ENCODE measurements around the gene LINC00237. TPM values are rescaled to one million over a fixed set of nuclear protein-coding genes. Genes with fewer than 3 reads are reported as not detected.

The LINC00237 gene
- polyA plus RNA-seq, 1 donor = not detected

DNA sequence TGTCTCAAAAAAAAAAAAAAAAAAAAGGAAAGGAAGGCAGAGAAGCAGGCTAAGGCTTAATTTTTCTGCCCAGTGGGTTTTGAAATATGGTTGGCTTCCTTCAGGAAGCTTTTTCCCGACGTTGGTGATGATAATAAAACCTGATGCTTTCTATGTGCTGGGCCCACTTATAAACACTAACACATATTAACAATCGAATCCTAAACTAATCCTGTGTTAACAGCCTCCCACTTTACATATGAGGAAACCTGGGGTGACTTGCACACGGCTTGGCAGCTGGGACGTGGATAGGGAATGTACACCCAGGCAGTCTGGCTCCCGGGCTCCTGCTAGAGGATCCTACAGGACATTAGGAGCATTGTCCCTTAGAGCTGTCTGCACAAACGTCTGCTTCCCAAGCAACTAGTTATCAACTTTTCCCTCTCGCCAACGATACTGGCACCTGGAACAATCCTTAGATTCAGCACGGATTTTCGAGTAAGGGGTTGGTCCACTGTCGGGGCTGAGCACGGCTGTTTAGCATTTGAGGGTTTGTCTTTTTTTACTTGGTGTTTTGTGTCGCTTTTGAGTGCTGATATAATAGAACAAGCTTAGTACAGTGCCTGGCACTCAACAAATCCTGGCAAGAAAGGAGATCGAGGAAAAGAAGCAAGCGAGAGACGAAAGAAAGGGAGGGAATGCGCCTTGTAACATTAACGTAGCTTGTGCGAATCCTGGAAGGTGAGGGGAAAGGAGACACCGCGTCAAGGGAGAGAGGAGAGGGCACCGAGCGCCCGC, 19.1 kb upstream of the LINC00237 start:
- DNase-seq = no peak

DNA sequence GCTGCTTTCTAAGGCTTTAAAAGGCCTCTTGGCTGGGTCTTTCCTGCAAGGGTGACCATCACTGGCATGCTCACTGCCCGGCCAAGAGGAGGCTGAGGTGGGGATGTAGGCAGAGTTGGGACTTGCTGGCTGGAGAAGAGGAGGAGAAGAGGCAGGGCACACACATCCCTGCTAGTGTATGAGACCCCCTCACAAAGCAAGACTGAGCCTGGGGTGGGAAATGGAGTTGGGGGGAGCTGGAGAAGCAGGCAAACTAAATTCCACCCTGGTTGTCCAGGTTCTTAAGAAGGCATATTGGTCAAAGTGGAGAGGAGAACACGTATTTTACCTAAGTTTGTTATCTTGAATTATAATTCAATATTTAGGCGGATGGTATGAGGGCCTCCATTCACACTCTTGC, 18.0 kb upstream of the LINC00237 start:
- no peak for DNase-seq

DNA sequence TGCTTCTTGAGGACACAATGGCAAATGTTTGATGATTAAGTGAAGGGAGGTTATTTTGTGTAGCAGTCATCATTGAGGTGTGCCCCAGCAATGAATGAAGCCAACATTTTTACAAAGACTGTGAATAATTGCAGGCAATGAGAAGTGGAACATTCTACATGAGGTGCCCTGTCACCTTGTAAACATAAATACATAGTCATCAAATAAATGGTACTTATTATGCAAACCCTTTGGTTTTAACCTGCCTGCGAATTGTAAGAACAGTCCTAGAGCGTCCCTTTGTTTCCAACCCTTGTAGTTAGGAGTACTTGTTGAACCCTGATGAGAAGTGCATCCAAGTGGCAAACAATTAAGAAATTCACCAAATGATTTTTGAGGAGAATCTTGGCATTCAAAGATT, 12.6 kb upstream of the LINC00237 start:
- no peak for DNase-seq

DNA sequence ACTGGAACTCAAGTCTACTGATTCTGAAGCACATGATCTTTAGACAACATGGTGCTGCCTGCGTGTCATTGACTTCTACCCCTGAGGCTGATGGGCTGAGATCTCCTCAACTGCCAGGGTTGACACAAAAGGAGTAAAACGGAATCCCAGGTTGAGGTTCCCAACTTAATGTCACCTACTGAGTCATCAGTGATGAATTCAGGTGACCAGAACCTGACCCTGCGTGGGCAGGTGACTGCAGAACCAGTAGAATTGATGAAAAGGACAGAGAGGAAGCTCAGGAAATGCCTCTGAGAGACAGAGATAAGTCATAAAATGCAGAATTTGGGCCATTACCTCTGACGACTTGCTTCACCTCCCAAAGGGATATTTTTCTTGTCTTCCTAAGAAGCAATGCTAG, 12.0 kb upstream of the LINC00237 start:
- no peak for DNase-seq

DNA sequence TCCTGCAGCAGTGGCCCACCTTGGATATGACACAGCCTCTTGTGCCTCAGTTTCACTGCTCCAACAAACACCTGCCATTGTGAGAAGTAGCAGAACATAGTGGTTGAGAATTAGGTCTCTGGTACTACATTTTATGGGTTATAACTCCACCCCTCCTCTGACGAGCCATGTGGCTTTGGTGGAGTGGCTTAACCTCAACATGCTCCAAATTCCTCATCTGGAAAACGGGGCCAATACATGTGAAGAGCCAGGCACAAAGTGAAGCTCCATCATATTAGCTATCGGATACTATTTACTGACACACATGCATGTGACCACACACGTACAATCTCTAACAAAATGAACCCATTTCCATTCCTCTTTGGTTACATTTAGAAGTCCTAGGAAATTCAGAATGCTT, 11.4 kb upstream of the LINC00237 start:
- DNase-seq = no peak

DNA sequence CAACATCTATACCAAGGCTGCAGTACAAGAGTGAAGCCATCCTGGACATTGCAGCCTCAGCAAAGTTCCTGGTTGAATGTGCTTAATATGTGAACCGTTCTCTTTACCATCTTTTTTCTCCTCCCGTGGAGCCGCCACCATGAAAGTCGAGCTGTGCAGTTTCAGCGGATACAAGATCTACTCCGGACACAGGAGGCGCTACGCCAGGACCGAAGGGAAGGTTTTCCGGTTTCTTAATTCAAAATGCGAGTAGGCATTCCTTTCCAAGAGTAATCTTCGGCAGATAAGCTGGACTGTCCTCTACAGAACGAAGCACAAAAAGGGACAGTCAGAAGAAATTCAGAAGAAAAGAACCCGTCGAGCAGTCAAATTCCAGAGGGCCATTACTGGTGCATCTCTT, 8.4 kb upstream of the LINC00237 start:
- DNase-seq = no peak

DNA sequence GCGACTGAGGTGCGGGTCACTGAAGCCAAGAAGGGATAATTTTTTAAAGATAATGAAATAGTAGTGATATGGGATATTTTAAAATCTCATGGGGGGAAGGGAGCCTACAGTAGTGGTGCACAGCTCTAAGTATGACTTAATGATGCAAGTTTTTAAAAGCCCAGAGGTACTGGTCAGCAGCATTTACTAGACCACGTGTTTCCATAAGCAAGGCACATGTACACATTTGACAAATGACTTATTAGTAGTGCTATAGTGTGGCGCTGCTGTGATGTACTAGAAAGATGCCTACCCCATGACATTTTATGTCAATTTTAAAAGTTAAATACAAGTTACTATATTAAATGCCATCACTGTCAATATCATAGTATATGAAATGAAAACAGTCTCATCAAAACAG, 7.5 kb upstream of the LINC00237 start:
- no peak for DNase-seq

DNA sequence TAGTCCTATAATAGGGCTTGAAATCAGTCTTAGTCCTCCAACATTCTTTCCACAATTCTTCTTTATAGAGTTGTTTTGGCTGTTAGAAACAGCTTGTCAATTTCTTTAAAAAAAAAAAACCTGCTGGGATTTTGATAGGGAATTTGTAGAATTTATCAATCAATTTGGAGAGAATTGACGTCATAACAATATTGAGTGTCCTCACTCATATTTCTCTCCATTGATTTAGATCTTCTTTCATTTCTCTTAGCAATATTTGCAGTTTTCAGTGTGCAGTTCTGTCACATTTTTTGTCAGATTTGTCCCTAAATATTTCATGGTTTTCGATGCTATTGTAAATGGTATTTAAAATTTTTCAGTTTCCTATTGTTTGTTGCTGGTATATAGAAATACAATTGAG, 5.3 kb upstream of the LINC00237 start:
- no peak for DNase-seq

DNA sequence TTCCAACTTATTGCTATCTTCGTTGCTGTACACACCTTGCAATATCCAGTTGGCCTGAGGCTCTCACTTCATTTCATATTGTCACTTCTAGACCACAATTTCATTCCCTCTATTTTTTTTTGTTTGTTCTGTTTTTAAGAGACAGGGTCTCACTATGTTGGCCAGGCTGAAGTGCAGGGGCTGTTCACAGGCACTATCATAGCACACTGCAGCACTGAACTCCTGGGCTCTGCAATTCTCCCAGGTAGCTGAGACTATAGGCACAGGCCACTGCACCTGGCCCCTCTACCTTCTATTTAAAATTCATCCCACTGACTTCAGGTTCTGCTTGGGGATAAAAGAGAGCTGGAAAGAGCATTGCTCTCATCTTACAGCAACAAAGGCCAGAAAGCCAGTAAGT, 4.7 kb upstream of the LINC00237 start:
- no peak for DNase-seq

DNA sequence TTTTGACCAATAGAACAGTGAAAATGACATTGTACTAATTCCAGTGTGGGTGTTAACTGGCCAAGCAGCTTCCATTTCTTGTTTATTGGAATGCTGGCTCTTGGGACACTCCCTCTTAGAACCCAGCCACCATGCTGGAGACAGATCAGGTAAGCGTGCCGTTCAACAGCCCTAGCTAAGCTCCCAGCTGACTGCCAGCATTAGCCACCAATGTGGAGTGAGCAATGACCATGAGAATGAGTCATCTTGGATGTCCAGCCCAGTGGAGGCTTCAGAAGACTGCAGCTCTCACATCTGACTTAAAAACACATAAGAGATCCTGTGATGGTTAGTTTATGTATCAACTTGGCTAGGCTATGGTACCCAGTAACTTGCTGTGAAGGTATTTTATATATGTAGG, 3.0 kb upstream of the LINC00237 start:
- no peak for DNase-seq

DNA sequence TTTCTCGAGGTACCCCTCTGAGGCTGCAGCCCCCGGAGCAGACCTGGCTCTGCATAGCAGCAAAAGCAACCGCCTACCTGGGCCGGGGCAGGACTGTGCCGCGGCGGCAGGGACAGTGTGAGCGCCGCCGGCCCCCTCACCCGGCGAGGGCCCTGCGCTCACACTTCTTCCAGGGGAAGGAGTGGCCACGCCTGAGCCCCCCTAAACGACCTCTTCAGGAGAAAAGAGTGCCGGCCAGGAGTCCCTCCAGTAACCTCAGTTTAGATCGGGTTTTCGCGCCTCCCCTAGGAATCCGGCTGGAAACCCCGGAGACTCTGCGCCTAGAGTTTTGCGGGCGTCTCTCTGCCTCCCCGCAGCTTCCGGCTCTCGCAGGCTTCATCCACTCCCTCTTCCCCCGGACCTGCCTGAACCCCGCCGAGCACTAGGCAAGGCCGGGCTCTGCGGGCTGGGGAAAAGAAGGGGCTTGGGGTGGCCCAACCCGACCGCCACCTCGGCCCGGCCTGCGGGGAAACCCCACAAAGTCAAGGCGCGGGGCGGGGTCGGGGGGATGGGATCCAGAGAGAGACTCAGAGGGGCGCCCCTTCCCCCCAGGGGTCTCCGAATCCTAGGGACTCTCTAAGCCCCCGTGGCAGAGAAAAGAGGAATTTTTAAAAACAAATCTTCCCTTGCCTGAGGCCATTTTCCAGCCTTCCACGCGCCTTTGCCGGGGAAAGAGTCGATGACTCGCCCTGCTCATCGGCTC, 558 bp downstream of the LINC00237 start:
- no peak for DNase-seq

DNA sequence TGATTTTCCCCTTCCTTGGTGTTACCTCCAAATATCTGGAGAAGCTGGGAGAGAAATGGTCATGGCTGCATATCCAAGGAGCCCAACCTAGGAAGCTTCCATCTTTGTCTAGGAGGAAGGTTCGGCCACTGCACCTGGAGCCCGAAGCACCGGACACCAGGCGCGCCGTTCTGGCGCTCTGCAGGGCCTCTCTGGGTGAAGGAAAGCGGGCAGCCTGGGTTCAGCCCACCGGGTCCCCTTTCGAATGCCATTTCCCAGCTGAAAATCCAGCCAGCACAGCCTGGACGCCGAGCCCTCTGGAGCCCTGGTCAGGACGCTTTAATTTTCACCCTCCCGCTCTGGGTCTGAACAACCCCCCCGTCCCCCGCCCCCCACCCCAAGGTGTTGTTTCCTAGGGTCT, 1.2 kb downstream of the LINC00237 start:
- DNase-seq = no peak

DNA sequence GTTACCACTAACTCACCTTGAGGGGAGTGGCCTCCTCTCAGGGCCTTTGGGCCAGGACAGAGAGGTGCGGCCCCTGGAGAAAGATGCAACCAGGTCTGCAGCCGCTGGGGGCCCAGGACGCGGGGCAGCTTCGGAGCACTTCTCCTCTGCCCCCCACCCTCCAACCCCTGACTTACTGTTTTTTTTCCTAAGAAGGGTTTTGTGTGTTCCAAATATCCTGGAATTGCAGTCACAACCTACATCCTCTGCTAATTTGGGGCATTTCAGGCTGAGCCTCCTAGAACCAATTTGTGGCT, 1.7 kb downstream of the LINC00237 start:
- no peak for DNase-seq

DNA sequence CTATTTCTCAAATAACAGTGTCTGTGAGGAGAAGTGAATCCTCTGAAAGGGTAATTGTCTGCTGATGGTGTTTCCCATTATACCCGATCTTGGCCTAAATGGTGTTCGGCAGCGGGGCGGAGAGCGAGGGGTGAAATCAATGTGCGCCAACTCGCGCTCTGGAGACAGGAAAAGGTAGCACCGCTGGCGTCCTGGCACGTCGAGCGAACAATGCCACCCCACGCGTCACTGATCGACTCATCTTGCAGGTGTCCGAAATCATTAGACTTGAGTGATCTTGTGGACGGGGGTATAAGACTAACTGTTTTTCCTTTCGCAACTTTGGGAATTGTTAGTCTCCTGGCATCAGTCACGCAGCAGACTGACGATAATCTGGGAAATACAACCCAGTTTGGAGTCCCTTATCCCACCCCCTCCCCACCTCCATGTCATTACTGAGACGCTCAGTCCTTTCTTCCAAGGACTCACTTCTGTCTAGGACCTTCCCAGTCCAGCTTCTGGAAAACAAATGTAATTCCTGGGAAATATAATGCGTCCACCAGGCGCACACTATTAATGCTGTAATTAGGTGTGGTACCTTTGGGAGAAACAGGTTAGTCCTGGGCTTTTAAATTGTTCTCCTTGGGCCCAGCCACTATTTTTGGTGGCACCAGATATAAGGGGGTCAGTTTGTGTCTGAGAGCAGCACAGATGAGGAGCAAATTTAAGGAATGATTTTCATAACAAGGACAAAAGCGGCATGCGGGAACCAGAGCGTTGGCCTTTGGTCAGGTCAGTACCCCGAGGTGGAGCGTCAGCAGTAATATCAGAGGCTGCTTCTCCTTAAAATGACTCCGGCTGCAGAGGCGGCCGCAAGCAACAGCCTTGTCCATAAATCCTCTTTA, 2.3 kb downstream of the LINC00237 start:
- DNase-seq = no peak

DNA sequence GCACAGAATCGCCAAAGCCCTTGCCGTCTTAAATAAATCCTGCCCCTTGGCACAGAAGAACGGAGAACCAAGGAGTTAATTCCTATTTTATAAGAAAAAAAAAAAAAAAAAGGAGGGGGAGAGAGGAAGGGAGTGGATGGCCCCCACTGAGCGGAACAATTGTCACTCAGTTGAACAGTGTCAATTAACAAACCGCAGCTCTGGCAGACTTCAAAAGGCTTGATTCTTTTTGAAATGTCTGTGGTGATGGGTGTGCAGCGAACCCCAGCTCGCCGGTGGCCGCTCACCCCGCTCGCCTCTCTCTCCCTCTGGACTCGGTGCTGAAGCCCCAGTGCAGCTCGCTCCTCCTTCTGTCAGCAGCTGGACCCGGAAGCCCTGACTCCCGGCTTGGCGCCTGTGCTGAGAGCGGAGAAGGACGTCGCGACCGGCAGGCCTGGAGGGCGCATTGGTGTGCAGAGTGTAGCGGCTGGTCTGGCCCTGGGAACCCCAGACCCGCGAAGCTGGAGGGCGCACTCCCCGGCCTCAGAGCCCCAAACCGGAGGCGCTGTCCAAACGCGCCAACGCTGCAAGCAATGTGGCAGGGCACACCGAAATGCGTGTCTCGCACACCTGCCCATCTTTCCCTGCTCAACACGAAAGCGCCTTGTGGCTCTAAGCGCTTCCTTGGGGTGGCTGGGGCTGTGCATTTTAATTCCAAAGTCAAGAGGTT, 3.4 kb downstream of the LINC00237 start:
- DNase-seq = no peak

DNA sequence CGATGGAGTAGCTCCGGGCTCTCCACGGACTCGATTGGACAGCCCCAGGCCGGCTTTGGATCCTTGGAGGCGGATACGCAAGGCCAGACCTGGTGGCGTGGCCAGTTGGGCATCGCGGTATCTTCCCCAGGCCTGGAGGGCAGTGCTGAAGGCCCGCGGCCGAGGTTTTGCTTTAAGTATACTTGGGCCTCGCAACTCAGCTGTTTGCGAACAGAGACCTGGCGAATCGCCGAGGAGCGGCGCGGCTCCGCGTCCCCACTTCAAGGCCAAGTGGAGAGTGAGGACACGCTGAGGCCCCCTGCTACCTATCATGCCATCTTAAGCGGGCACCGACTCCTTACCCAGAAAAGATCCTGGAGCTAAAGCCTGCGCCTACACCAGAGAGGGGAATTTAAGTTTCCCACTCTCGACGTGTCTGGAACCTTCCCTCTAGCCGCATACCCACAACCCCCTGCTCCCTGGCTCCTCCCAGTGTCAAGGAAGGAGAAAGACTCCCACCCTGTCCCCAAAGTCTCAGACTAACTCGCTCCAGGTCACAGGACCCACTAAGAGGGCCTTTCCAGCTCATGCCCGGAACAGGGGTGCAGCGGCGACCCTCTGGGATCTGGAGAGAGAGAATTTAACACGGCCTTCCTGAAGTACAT, 4.1 kb downstream of the LINC00237 start:
- no peak for DNase-seq

DNA sequence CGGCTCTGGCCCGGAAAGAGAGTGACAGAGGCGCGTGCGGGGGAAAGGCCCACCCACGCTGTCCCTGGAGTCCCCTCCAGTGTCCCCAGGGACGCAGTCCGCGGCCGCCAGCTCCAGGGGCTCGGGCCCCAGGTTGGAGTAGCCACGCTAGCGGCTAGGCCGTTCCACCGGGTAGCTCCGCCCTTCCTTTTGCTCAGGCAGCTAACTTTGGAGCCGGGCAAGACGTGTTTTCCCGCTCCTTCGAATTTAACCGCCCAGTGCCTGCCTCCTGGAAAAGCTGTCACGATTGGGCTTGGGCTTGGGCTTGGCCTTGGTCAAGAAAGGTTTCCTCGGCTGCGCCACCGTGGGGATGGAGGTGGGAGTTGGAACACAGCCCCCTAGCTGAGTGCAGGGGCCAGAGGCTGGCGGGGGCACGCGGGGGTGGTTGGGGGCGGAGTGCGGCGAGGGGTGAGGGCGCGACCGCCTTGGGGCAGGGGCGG, 4.7 kb downstream of the LINC00237 start:
- no peak for DNase-seq

DNA sequence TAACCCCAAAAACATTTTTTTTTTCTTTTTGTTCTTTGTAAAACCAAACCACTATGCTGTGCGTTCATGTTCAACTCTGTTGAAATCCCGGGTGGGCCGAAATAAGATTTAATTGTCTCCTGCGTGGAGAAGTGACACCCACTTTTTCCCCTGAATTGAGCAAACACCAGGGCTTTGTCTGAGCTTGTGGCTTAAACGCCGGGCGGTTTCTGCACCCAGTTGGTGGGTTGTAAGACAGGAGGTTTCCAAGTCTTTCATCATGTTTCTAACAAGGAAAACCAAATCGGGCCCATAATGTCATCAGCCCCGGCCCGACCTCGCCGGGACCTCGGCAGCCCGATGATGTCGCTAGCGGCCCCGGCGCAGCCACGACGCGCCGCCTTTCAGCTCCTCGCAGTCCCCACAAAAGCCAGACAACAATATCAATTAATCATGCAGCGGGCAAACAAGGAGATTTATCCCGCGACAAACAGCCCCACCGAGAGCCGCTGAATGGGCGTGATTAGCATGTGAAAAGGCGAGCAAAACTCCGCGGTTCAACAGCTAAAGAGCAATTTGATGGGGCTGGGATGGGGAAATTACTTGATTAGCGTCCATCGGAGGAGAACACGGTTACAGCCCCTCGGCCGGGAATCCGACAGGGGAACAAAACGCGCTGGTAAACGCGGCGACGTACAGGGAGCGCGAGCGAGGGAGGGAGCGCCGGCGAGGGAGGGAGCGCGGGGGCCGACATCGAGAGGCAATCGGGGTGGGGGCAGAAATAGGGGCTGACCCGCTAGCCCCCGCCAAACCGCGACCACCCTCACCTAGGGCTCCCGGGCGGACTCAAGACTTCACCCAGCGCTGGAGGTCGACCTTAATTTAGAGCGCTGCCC, 5.3 kb downstream of the LINC00237 start:
- DNase-seq = no peak

DNA sequence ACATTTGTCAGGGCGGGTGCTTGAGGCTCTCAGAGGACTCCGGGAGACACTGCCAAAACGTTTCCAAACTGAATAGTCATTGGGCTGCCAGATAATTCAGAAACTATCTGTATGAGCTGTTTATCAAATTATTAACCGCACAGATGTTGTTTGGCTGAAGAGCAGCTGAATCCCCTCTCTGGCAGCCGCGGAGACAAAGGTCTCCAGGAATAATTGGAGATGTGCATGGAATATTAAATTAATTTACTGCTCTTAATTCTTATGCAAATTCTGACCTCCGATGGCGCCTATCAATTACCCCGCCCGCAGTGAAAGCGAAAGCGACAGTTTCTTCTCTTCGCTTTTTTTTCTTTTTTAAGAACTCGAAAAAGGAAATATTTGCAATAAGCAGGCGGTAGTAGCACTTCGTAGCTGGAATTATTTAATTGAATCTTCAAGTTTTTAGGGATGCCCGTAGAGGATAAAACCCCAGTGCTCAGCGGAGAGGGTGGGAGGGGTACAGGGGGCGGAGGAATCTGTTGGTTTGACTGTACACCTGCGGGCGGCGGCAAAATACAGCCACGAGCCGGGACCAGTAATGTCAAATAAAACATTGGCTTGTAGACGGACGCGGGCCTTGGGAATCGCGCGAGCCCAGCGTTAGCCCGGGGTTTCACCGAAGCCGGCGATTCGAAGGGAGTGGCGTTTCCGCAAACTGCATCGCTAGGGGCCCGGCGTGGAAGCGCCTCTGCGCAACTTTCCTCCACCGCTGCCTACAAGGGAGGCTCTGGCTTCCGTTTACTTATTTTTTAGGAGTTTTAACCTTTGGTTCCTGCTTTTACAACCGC, 6.2 kb downstream of the LINC00237 start:
- DNase-seq = no peak

Data from hindlimb muscle (tissue), 1 donor.